ENCODE results near the gene PTOV1. TPM values are rescaled to one million over a fixed set of nuclear protein-coding genes. Genes with fewer than 3 reads are reported as not detected.
A peak's percentile ranks its signal among the peaks of the same experiment; 100 is the strongest.

PTOV1 gene
- total RNA-seq, 6 donors from 2014 or later = 60.2 to 136 (median 106) TPM

- Histone ChIP-seq H3K9me3 (no peaks in the 10 kb centered on the region), H3K4me1 (peaks cover 17 to 32% (median 25%) of the 10 kb centered on the region in 4 donors), H3K27ac (peak overlapping the region; percentile 94 to 100 (median 99)), H3K36me3 (peaks cover 37 to 43% (median 40%) of the 10 kb centered on the region in 4 donors), H3K27me3 (no peaks in the 10 kb centered on the region), H3K4me3 (peak overlapping the region in 1 of 4 donors; percentile 77)
- 79 to 86% methylated on average over 9 of the region's 9 CpGs for whole genome bisulfite sequencing, 2 donors
- TF ChIP-seq POLR2AphosphoS5 (IDR thresholded peaks at IDR 0.05) (no peak), CTCF (IDR thresholded peaks at IDR 0.05) (no peak), EP300 (IDR thresholded peaks at IDR 0.05) (no peak), POLR2A (IDR thresholded peaks at IDR 0.05) (no peak)
- ATAC-seq (ENCODE audit: low FRiP score in 2 of 2) (no peak), DNase-seq (no peak)
Observed at GRCh38 chr19:49878744-49879070, 27.7 kb downstream of the PTOV1 start.

- H3K4me1 ChIP-seq = peaks cover 17 to 26% (median 25%) of the 10 kb centered on the region in 4 donors
- no peak for DNase-seq
- H3K27me3 ChIP-seq = no peaks in the 10 kb centered on the region
- H3K4me3 ChIP-seq = no peak overlapping the region
- ATAC-seq (ENCODE audit: low FRiP score in 2 of 2) = no peak
- H3K9me3 ChIP-seq = no peaks in the 10 kb centered on the region
- 94% methylated on average over 12 of the region's 12 CpGs for WGBS, 2 donors
- peaks cover 44 to 50% (median 47%) of the 10 kb centered on the region in 4 donors for H3K36me3 ChIP-seq
- TF ChIP-seq EP300 (IDR thresholded peaks at IDR 0.05) (no peak), POLR2A (IDR thresholded peaks at IDR 0.05) (no peak), POLR2AphosphoS5 (IDR thresholded peaks at IDR 0.05) (no peak), CTCF (IDR thresholded peaks at IDR 0.05) (no peak)
- H3K27ac ChIP-seq = peak overlapping the region in 2 of 4 donors; percentile 99
Observed at GRCh38 chr19:49879243-49879963, 28.4 kb downstream of the PTOV1 start.

GRCh38 chr19:49880162-49880869 is 29.4 kb downstream of the PTOV1 start:
- 93 to 99% methylated on average over 8 to 10 of the region's 10 CpGs for WGBS, 2 donors
- H3K4me3 ChIP-seq = no peak overlapping the region
- TF ChIP-seq POLR2A (IDR thresholded peaks at IDR 0.05) = no peak
- peaks cover 12 to 18% (median 17%) of the 10 kb centered on the region in 4 donors for H3K4me1 ChIP-seq
- H3K9me3 ChIP-seq = no peaks in the 10 kb centered on the region
- ATAC-seq (ENCODE audit: low FRiP score in 2 of 2) (no peak), DNase-seq (no peak)
- H3K27me3 ChIP-seq = no peaks in the 10 kb centered on the region
- peaks cover 51 to 59% (median 55%) of the 10 kb centered on the region in 4 donors for H3K36me3 ChIP-seq
- H3K27ac ChIP-seq = no peak overlapping the region

- Histone ChIP-seq H3K4me1 (peaks cover 7 to 13% (median 11%) of the 10 kb centered on the region in 4 donors), H3K27ac (no peak overlapping the region), H3K4me3 (no peak overlapping the region), H3K9me3 (no peaks in the 10 kb centered on the region), H3K36me3 (peaks cover 51 to 66% (median 61%) of the 10 kb centered on the region in 4 donors), H3K27me3 (no peaks in the 10 kb centered on the region)
- ATAC-seq (ENCODE audit: low FRiP score in 2 of 2) (no peak), DNase-seq (peak in 1 of 2 donors; percentile 79)
- TF ChIP-seq POLR2A (IDR thresholded peaks at IDR 0.05) (no peak), CTCF (IDR thresholded peaks at IDR 0.05) (no peak)
- 88 to 100% methylated on average over 1 to 17 of the region's 17 CpGs for WGBS, 2 donors
Observed at GRCh38 chr19:49881186-49881585, 30.2 kb downstream of the PTOV1 start.

- no peaks in the 10 kb centered on the region for H3K9me3 ChIP-seq
- H3K4me3 ChIP-seq = no peak overlapping the region
- WGBS, 2 donors = 87 to 94% methylated on average over 30 to 31 of the region's 31 CpGs
- H3K27ac ChIP-seq = no peak overlapping the region
- DNase-seq (peak in 1 of 2 donors; percentile 50), ATAC-seq (ENCODE audit: low FRiP score in 2 of 2) (no peak)
- no peak for TF ChIP-seq EP300 (IDR thresholded peaks at IDR 0.05)
- TF ChIP-seq POLR2AphosphoS5 (IDR thresholded peaks at IDR 0.05) = no peak
- TF ChIP-seq CTCF (IDR thresholded peaks at IDR 0.05) = no peak
- no peak for TF ChIP-seq POLR2A (IDR thresholded peaks at IDR 0.05)
- peaks cover 7 to 13% (median 11%) of the 10 kb centered on the region in 4 donors for H3K4me1 ChIP-seq
- H3K27me3 ChIP-seq = no peaks in the 10 kb centered on the region
- peaks cover 51 to 71% (median 63%) of the 10 kb centered on the region in 4 donors for H3K36me3 ChIP-seq
Observed at GRCh38 chr19:49881672-49882394, 30.9 kb downstream of the PTOV1 start.
